ENCODE data around the gene ARHGDIG. TPM values are rescaled to one million over a fixed set of nuclear protein-coding genes. Genes with fewer than 3 reads are reported as not detected.

Gene ARHGDIG
- total RNA-seq, 1 donor from 2014 or later, result not detected

DNA sequence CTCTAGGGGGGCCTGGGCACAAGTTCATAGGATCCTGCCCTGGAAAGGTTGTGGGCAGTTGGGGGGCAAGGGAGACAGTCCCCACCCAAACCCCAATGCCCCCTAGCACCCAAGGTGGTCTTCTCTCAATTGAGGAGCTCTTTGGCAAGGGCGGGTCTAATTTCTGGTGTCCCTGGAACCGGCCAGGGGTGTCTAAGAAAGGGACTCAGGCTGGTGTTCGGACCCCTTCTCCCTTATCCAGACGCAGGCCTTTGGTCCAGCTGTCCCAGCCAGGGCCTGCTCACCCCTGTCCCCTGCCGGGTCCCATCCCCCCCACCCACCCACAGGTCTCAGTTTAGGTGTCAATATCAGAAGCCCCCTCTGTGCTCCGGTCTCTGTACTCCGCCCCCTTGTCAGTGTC, 860 bp upstream of the ARHGDIG start:
- Histone ChIP-seq H3K4me3 (no peak overlapping the region), H3K27ac (no peak overlapping the region), H3K4me1 (peaks cover 10 to 11% of the 10 kb centered on the region in 2 donors), H3K27me3 (peaks cover 11% of the 10 kb centered on the region), H3K9me3 (no peaks in the 10 kb centered on the region), H3K36me3 (no peaks in the 10 kb centered on the region)
- intact Hi-C loops (cut with DNase I), result no loop called here
- TF ChIP-seq, protein P1, sequence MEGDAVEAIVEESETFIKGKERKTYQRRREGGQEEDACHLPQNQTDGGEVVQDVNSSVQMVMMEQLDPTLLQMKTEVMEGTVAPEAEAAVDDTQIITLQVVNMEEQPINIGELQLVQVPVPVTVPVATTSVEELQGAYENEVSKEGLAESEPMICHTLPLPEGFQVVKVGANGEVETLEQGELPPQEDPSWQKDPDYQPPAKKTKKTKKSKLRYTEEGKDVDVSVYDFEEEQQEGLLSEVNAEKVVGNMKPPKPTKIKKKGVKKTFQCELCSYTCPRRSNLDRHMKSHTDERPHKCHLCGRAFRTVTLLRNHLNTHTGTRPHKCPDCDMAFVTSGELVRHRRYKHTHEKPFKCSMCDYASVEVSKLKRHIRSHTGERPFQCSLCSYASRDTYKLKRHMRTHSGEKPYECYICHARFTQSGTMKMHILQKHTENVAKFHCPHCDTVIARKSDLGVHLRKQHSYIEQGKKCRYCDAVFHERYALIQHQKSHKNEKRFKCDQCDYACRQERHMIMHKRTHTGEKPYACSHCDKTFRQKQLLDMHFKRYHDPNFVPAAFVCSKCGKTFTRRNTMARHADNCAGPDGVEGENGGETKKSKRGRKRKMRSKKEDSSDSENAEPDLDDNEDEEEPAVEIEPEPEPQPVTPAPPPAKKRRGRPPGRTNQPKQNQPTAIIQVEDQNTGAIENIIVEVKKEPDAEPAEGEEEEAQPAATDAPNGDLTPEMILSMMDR (IDR thresholded peaks at IDR 0.05), result no peak
- DNase-seq (ENCODE audit: low spot score in 2 of 2), result no peak

DNA sequence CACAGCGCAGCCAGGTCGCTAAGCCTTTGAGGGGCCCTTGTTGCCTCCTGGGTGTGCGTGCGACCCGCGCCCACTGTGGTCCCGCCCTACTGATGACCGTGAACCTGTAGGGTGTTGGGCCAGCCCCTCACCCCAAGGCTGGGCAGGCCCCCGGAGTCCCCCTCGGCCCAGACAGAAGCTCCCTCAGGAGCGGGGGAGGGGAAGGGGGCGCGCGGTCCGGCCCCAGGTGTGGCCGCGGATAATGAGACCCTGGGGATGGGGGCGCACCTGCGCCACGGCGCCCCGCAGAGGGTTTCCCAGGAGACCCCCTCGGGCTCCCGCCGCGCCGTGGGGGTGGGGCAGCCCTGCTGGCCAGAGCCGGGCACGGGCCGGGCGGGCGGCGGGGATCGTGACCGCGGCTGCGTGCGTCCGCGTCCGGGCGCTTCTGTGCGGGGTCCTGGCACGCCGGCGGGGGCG, 358 bp upstream of the ARHGDIG start:
- Histone ChIP-seq H3K4me3 (peak overlapping the region in 1 of 2 donors; percentile 54), H3K36me3 (no peaks in the 10 kb centered on the region), H3K9me3 (no peaks in the 10 kb centered on the region), H3K27ac (no peak overlapping the region), H3K27me3 (peaks cover 11% of the 10 kb centered on the region), H3K4me1 (peaks cover 6 to 7% of the 10 kb centered on the region in 2 donors)
- intact Hi-C loops (cut with DNase I), result no loop called here
- DNase-seq (ENCODE audit: low spot score in 2 of 2), result no peak
- TF ChIP-seq, protein P1 (IDR thresholded peaks at IDR 0.05), result no peak

DNA sequence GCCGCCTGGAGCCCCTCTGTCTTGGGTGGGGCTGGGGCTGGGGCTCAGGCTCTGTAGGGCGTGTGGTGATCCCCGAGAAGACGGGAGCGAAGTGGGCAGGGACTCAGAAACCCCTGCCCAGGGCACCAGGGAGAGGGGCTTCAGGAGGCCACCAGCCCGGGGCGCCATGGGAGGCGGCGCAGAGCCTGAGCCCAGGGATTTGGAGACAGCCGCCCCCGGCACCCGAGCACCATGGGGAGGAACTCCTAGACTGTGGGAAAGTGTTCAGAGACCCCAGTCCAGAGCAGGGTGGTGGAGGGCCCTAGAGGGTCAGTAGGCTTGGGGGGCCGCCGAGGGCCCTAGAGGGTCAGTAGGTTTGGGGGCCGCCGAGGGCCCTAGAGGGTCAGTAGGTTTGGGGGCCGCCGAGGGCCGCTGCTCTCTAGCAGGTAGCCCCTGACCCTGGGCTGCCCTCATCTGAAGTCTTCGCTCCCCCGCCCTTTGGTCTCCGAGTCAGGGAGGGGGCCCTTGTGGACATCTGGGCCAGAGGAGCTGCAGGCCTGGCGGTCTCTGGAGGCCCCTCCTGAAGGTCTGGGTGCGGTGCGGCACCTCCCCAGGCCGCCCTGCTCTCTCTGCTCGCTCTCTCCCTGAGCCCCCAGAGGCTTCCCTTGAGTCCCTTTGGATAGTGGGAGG, 734 bp downstream of the ARHGDIG start:
- peaks cover 11% of the 10 kb centered on the region for H3K27me3 ChIP-seq
- no peaks in the 10 kb centered on the region for H3K9me3 ChIP-seq
- H3K4me3 ChIP-seq, result peak overlapping the region; percentile 40 to 61
- no peak overlapping the region for H3K27ac ChIP-seq
- intact Hi-C loops (cut with DNase I), result no loop called here
- H3K36me3 ChIP-seq, result no peaks in the 10 kb centered on the region
- TF ChIP-seq, protein P1 (IDR thresholded peaks at IDR 0.05), result no peak
- H3K4me1 ChIP-seq, result peaks cover 4 to 5% of the 10 kb centered on the region in 2 donors
- DNase-seq (ENCODE audit: low spot score in 2 of 2), result no peak

DNA sequence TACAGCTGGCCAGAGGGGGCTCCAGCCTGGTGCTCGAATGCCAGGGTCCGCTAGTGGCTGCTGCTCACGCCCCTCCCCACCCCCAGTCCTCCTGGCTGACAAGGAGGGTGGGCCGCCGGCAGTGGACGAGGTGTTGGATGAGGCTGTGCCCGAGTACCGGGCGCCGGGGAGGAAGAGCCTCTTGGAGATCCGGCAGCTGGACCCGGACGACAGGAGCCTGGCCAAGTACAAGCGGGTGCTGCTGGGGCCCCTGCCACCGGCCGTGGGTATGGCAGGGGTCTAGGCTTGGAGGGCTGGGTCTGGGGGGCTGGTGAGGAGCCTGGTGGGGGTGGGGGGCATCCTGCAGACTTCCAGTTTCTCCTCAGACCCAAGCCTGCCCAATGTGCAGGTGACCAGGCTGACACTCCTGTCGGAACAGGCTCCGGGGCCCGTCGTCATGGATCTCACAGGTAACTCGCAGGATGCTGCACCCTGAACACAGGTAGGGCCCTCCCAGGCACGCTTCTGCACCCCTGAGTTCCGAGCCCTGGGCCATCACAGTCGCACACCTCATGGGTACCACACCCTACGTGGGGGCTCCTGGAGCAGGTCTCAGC, 1.4 kb downstream of the ARHGDIG start:
- H3K4me3 ChIP-seq, result no peak overlapping the region
- H3K9me3 ChIP-seq, result no peaks in the 10 kb centered on the region
- DNase-seq (ENCODE audit: low spot score in 2 of 2), result no peak
- H3K36me3 ChIP-seq, result peaks cover 4% of the 10 kb centered on the region in 2 donors
- no peak overlapping the region for H3K27ac ChIP-seq
- H3K4me1 ChIP-seq, result peaks cover 4 to 5% of the 10 kb centered on the region in 2 donors
- intact Hi-C loops (cut with DNase I), result no loop called here
- TF ChIP-seq, protein P1 (IDR thresholded peaks at IDR 0.05), result no peak
- peaks cover 11% of the 10 kb centered on the region for H3K27me3 ChIP-seq

DNA sequence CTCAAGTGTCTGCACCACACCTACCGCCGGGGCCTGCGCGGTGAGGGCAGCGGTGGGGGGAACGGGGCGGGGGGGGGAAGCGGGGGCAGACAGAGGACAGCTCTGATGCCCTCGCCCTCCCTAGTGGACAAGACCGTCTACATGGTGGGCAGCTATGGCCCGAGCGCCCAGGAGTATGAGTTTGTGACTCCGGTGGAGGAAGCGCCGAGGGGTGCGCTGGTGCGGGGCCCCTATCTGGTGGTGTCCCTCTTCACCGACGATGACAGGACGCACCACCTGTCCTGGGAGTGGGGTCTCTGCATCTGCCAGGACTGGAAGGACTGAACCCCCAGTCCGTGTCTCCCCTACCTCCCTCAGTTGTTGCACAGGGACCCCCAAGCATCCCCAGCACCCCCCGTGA, 2.1 kb downstream of the ARHGDIG start:
- peaks cover 11 to 12% of the 10 kb centered on the region in 2 donors for H3K36me3 ChIP-seq
- H3K9me3 ChIP-seq, result no peaks in the 10 kb centered on the region
- no peak overlapping the region for H3K27ac ChIP-seq
- no peak overlapping the region for H3K4me3 ChIP-seq
- DNase-seq (ENCODE audit: low spot score in 2 of 2), result no peak
- TF ChIP-seq, protein P1 (IDR thresholded peaks at IDR 0.05), result no peak
- intact Hi-C loops (cut with DNase I), result no loop called here
- H3K4me1 ChIP-seq, result peaks cover 4 to 5% of the 10 kb centered on the region in 2 donors
- peaks cover 11% of the 10 kb centered on the region for H3K27me3 ChIP-seq
